OCI-LY7 (cell line): ENCODE results near the gene PRSS8. TPM values are rescaled to one million over a fixed set of nuclear protein-coding genes. Genes with fewer than 3 reads are reported as not detected.
A peak's percentile ranks its signal among the peaks of the same experiment; 100 is the strongest.

Experiments
- BruUV-seq: library from RNA; stranded (reverse); fragments of 400-500 nt; replicated peaks from 2 replicates; lab custom pipeline; 2021; lab: Mats Ljungman, UMichigan
- CTCF ChIA-PET: fragments of 300-600 bp; sonication (Branson Sonifier 250); formaldehyde crosslinking; loops from one replicate; lab custom pipeline; 2022; ENCODE audit warnings: antibody characterized with exemption; ENCODE audit not compliant: unreplicated experiment; lab: Charles Lee
- POLR2A ChIA-PET: fragments of 300-600 bp; sonication (Branson Sonifier 250); formaldehyde crosslinking; loops from one replicate; lab custom pipeline; 2022; ENCODE audit warnings: antibody characterized with exemption; lab: Charles Lee
- DNase-seq: peaks from one replicate; pipeline ENCODE4 v3.0.0-alpha.2; 2015; ENCODE audit warnings: low spot score
- H2AFZ ChIP-seq: fragments of 200-600 bp; sonication (generic), shearing (Covaris generic); 2 replicates; pipeline ENCODE4 v1.6.1; 2014; ENCODE audit warnings: mild to moderate bottlenecking, antibody characterized with exemption, low read length, moderate library complexity
- H3K27ac ChIP-seq: fragments of 200-600 bp; sonication (generic); 2 replicates; pipeline ENCODE4 v1.5.1; 2014; ENCODE audit warnings: mixed run types, low read depth, mild to moderate bottlenecking, moderate library complexity, low read length, inconsistent platforms; ENCODE audit not compliant: poor library complexity, severe bottlenecking
- H3K36me3 ChIP-seq: fragments of 200-600 bp; sonication (generic); 2 replicates; pipeline ENCODE4 v1.6.1; 2014; ENCODE audit warnings: mild to moderate bottlenecking, antibody characterized with exemption, low read length, moderate library complexity, mixed read lengths; ENCODE audit not compliant: insufficient read depth
- H3K4me1 ChIP-seq: fragments of 200-600 bp; sonication (generic); 2 replicates; pipeline ENCODE4 v1.5.1; 2014; ENCODE audit warnings: mild to moderate bottlenecking, low read length; ENCODE audit not compliant: insufficient read depth, poor library complexity, severe bottlenecking
- H3K4me2 ChIP-seq: fragments of 200-600 bp; sonication (generic); 2 replicates; pipeline ENCODE4 v1.6.1; 2014; ENCODE audit warnings: mild to moderate bottlenecking, low read length
- H3K4me3 ChIP-seq: fragments of 200-600 bp; sonication (generic); 2 replicates; pipeline ENCODE4 v1.5.1; 2014; ENCODE audit warnings: mild to moderate bottlenecking, low read depth, low read length; ENCODE audit not compliant: poor library complexity, severe bottlenecking
- H3K79me2 ChIP-seq: fragments of 200-600 bp; sonication (generic); 2 replicates; pipeline ENCODE4 v1.6.1; 2016; ENCODE audit warnings: low read depth, mild to moderate bottlenecking, low read length, moderate library complexity, mixed read lengths; ENCODE audit not compliant: insufficient read depth
- H3K9me2 ChIP-seq: fragments of 200-600 bp; sonication (generic); 2 replicates; pipeline ENCODE4 v1.6.1; 2016; ENCODE audit warnings: mild to moderate bottlenecking, low read length, mixed read lengths; ENCODE audit not compliant: insufficient read depth
- H3K9me3 ChIP-seq: fragments of 200-600 bp; sonication (generic); 2 replicates; pipeline ENCODE4 v1.6.1; 2014; ENCODE audit warnings: mild to moderate bottlenecking, mixed run types, low read length, mixed read lengths
- H4K20me1 ChIP-seq: fragments of 200-600 bp; sonication (generic); 2 replicates; pipeline ENCODE4 v1.6.1; 2014; ENCODE audit warnings: mild to moderate bottlenecking, antibody characterized with exemption, low read length, moderate library complexity, mixed read lengths; ENCODE audit not compliant: insufficient read depth
- CTCF ChIP-seq: fragments of 200-600 bp; sonication (generic); conservative IDR thresholded peaks from 2 replicates; pipeline ENCODE4 v1.5.1; 2014; ENCODE audit warnings: mild to moderate bottlenecking, antibody characterized with exemption, low read length, moderate library complexity, mixed read lengths
- EZH2phosphoT487 ChIP-seq: fragments of 200-600 bp; sonication (generic); IDR thresholded peaks from 2 replicates; pipeline ENCODE4 v1.6.1; 2018; ENCODE audit warnings: low read depth, borderline replicate concordance, mild to moderate bottlenecking, mixed run types, antibody characterized with exemption, low read length, moderate library complexity, mixed read lengths
- intact Hi-C: fragments of 100-400 bp; cut with micrococcal nuclease; formaldehyde crosslinking; loops from one replicate; pipeline ENCODE4 v1.10.0; 2022; ENCODE audit not compliant: unreplicated experiment
- total RNA-seq, 2 experiments: library from RNA; depleted of rRNA in 1 of 2; stranded (reverse); fragments of >200 nt in 1 of 2; shearing (Covaris generic) in 1 of 2; gene quantifications; 2 replicates each; pipeline ENCODE4 v1.2.3, GENCODE V29; 2014 to 2022

Gene PRSS8
- total RNA-seq, 2 experiments from 2014 or later = not detected

GRCh38 chr16:31108794-31109558 lies 26.6 kb downstream of the PRSS8 start:
- intact Hi-C loops = loop anchor here (2.0 kb wide), 1 partner anchor 34 kb away; no protein-coding TSS in a partner anchor
- H3K4me1 ChIP-seq = peaks cover 18% of the 10 kb centered on the region
- H3K79me2 ChIP-seq = no peaks in the 10 kb centered on the region
- peak overlapping the region; percentile 87 for H3K4me3 ChIP-seq
- BruUV-seq = TSS peak; percentile 56
- peaks cover 33% of the 10 kb centered on the region for H3K36me3 ChIP-seq
- peak overlapping the region; percentile 96 for H3K4me2 ChIP-seq
- no peaks in the 10 kb centered on the region for H4K20me1 ChIP-seq
- no peak for TF ChIP-seq CTCF
- TF ChIP-seq EZH2phosphoT487 = no peak
- CTCF ChIA-PET = no interaction called here
- no peaks in the 10 kb centered on the region for H3K9me3 ChIP-seq
- peak overlapping the region; percentile 24 for H3K27ac ChIP-seq
- POLR2A ChIA-PET = no interaction called here
- no peak for DNase-seq
- H3K9me2 ChIP-seq = no peaks in the 10 kb centered on the region
- peak overlapping the region; percentile 93 for H2AFZ ChIP-seq

- ChIA-PET CTCF (no interaction called here), POLR2A (interaction anchor here (0.9 to 1.7 kb wide), 3 partner anchors 9 to 34 kb away, joined by 3 to 8 read pairs (median 3); partner anchors contain the start of gene KAT8)
- Histone ChIP-seq H3K27ac (peak within 1 kb of the TSS; percentile 38), H3K4me3 (peak within 1 kb of the TSS; percentile 87), H4K20me1 (no peaks in the 10 kb centered on the region), H2AFZ (peak within 1 kb of the TSS; percentile 93), H3K4me1 (peaks cover 18% of the 10 kb centered on the region), H3K36me3 (peaks cover 32% of the 10 kb centered on the region), H3K9me2 (no peaks in the 10 kb centered on the region), H3K79me2 (no peaks in the 10 kb centered on the region), H3K9me3 (no peaks in the 10 kb centered on the region), H3K4me2 (peak within 1 kb of the TSS; percentile 96)
- TF ChIP-seq CTCF (no peak), EZH2phosphoT487 (no peak)
- DNase-seq = peak; percentile 88
- intact Hi-C loops = loop anchor here (2.0 kb wide), 1 partner anchor 35 kb away; no protein-coding TSS in a partner anchor
- BruUV-seq = no TSS peak
Measured at GRCh38 chr16:31108035-31108793, 27.3 kb downstream of the PRSS8 start, which contains the start of gene BCKDK. BCKDK (plus strand) TSS chr16:31108386; CDS start chr16:31109224, 838 bp downstream.
